Measurements from ENCODE around the gene EXOC6.

- TF ChIP-seq RAD21 (CRISPR knock-in tag; IDR thresholded peaks at IDR 0.05) = peak; percentile 61
- TF ChIP-seq ZZZ3 (CRISPR knock-in tag; IDR thresholded peaks at IDR 0.05; ENCODE audit: borderline replicate concordance) = no peak
- TF ChIP-seq POLR2A (IDR thresholded peaks at IDR 0.05; ENCODE audit: insufficient read depth in 1 of 2, low read depth in 2 of 2, low read length in 2 of 2) = no peak
- TF ChIP-seq TAF1 (CRISPR knock-in tag; IDR thresholded peaks at IDR 0.05) = no peak
- no peak for TF ChIP-seq MEIS2 (CRISPR knock-in tag; IDR thresholded peaks at IDR 0.05)
- no peak for TF ChIP-seq REST (IDR thresholded peaks at IDR 0.05; ENCODE audit: borderline replicate concordance in 1 of 2, low read depth in 1 of 2, low read length in 2 of 2)
- TF ChIP-seq CHCHD3 (CRISPR knock-in tag; IDR thresholded peaks at IDR 0.05) = no peak
- peak; percentile 54 for TF ChIP-seq CTCF (CRISPR knock-in tag; IDR thresholded peaks at IDR 0.05)
- TF ChIP-seq ELF1 (CRISPR knock-in tag; IDR thresholded peaks at IDR 0.05) = no peak
Observed at GRCh38 chr10:93039721-93040120, 191.4 kb downstream of the EXOC6 start.
